Adrenal gland (tissue), 19 donors: ENCODE data around the gene CCL2. TPM values are rescaled to one million over a fixed set of nuclear protein-coding genes. Genes with fewer than 3 reads are reported as not detected.

Experiments
- DNase-seq, 7 donors: peaks; one replicate each; pipeline ENCODE4 v3.0.0-alpha.2; 2019 to 2020
- H3K27ac ChIP-seq, 5 donors: fragments of 200-600 bp; sonication (generic) in 4 of 5; 1 replicate in 3 of 5; 2 replicates in 2 of 5; pipeline versions ENCODE4 v1.5.1 to v1.8.0; 2016 to 2020; ENCODE audit warnings: mild to moderate bottlenecking in 1 of 5
- H3K27me3 ChIP-seq: fragments of 200-600 bp; 2 replicates; pipeline ENCODE4 v1.8.0; 2021
- H3K36me3 ChIP-seq, 2 donors: fragments of 200-600 bp; replicated peaks in 1 of 2; 1 replicate in 1 of 2; 2 replicates in 1 of 2; pipeline versions ENCODE4 v1.5.1 to v1.8.0; 2018 to 2022
- H3K4me1 ChIP-seq, 2 donors: fragments of 200-600 bp; replicated peaks in 1 of 2; 1 replicate in 1 of 2; 2 replicates in 1 of 2; pipeline versions ENCODE4 v1.5.1 to v1.8.0; 2018 to 2021
- H3K4me3 ChIP-seq, 4 donors: fragments of 200-600 bp; sonication (generic) in 3 of 4; one replicate each; pipeline ENCODE4 v1.5.1; 2016 to 2018
- H3K9me3 ChIP-seq, 3 donors: fragments of 200-600 bp; sonication (generic) in 1 of 3; replicated peaks in 1 of 3; 1 replicate in 2 of 3; 2 replicates in 1 of 3; pipeline versions ENCODE4 v1.5.1 to v1.8.0; 2016 to 2021
- CTCF ChIP-seq, 6 experiments: fragments of 450-650 bp in 4 of 6; fragments of 200-600 bp in 2 of 6; sonication (generic) in 1 of 6; IDR thresholded peaks; 1 replicate in 5 of 6; 2 replicates in 1 of 6; pipeline versions ENCODE4 v1.5.1 to v1.8.0; 2016 to 2021; ENCODE audit warnings: antibody characterized with exemption in 6 of 6, mild to moderate bottlenecking in 2 of 6, moderate library complexity in 1 of 6
- POLR2A ChIP-seq, 2 donors: fragments of 450-650 bp; IDR thresholded peaks; one replicate each; pipeline ENCODE4 v1.6.1; 2017; ENCODE audit warnings: antibody characterized with exemption in 2 of 2, mild to moderate bottlenecking in 2 of 2, moderate library complexity in 1 of 2
- WGBS, 4 donors: extraction: QIAGEN DNeasy Blood & Tissue Kit in 2 of 4; methylation state at CpG; one replicate each; pipeline versions ENCODE4 v1.1.5 to v1.1.7; 2013 to 2017; 5-methylcytosine and 5-hydroxymethylcytosine counted together
- intact Hi-C, 2 donors: fragments of 100-400 bp; cut with DNase I; formaldehyde crosslinking; loops; one replicate each; pipeline versions ENCODE4 v1.14.1 to v1.15.0; 2022 to 2023
- long read RNA-seq, 10 donors: library from polyadenylated mRNA in 3 of 10; unstranded in 2 of 10; stranded (forward) in 1 of 10; transcript quantifications; one replicate each; pipeline ENCODE4 v2.0.0 and lab custom pipeline, GENCODE V29; 2021 to 2026
- polyA plus RNA-seq, 3 donors: library from polyadenylated mRNA; stranded (reverse); fragments of 200-250 nt in 2 of 3; fragments of 350-450 nt in 1 of 3; fragmentation: Illumina TruSeq in 1 of 3; extraction: RNeasy Lipid Tissue Mini Kit (QIAGEN cat#74804) in 1 of 3; gene quantifications; one replicate each; pipeline ENCODE4 v1.2.3, GENCODE V29; 2013 to 2014
- total RNA-seq, 9 donors: library from RNA; depleted of rRNA in 4 of 9; stranded (reverse); fragments of >200 nt in 4 of 9; fragments of 120-200 nt in 1 of 9; fragmentation: NEBNext Ultra II Directional in 1 of 9; extraction: Animal tissue kit (Norgen Biotek cat#: 25700) in 1 of 9; gene quantifications; one replicate each; pipeline versions ENCODE4 v1.1.0 to v1.2.4, GENCODE V29; 2013 to 2023
- donor health status: healthy with polysubstance abuse.
- donor health status: Bipolar disorder and iron deficiency.
- donor health status: DM: yes; HTN: yes; CAD: no.
- donor health status: DM: no; HTN: no; CAD: no.
- donor health status: DM: no; HTN: no; CAD: no.
- donor health status: DM: yes; HTN: yes; CAD: no.

CCL2 gene
- total RNA-seq (100 to 1,000 TPM in 3 of 9 donors, 10 to 100 TPM in 5, 1 to 10 TPM in 1; 7.7 to 241 (median 56.6) TPM), polyA plus RNA-seq (100 to 1,000 TPM in 2 of 3 donors, 10 to 100 TPM in 1; 64.3 to 330 (median 121) TPM)
- long read RNA-seq, donor 1, partial matches to known transcripts, result 0 of 1 reads
- long read RNA-seq, donor 1, other reads (novel, unspliced or antisense), result 0 of 1 reads
- long read RNA-seq, donor 2, partial matches to known transcripts, result 0 of 4 reads
- long read RNA-seq, donor 2, other reads (novel, unspliced or antisense), result 0 of 4 reads
- long read RNA-seq, donor 3, partial matches to known transcripts, result 0 of 4 reads
- long read RNA-seq, donor 3, other reads (novel, unspliced or antisense), result 0 of 4 reads
- long read RNA-seq, donor 4, transcript CCL2-201 (3 exons, 741 nt), result major isoform, 105 of 114 reads
- long read RNA-seq, donor 4, transcript CCL2-203 (1 exons, 996 nt), result minor isoform, 6 of 114 reads
- long read RNA-seq, donor 4, partial matches to known transcripts, result 1 of 114 reads
- long read RNA-seq, donor 4, other reads (novel, unspliced or antisense), result 0 of 114 reads
- long read RNA-seq, donor 5, transcript CCL2-201 (3 exons, 741 nt), result major isoform, 41 of 47 reads
- long read RNA-seq, donor 5, partial matches to known transcripts, result 1 of 47 reads
- long read RNA-seq, donor 5, other reads (novel, unspliced or antisense), result 0 of 47 reads
- long read RNA-seq, donor 6, transcript CCL2-201 (3 exons, 741 nt), result major isoform, 55 of 59 reads
- long read RNA-seq, donor 6, partial matches to known transcripts, result 0 of 59 reads
- long read RNA-seq, donor 6, other reads (novel, unspliced or antisense), result 0 of 59 reads
- long read RNA-seq, donor 7, partial matches to known transcripts, result 0 of 2 reads
- long read RNA-seq, donor 7, other reads (novel, unspliced or antisense), result 0 of 2 reads
- long read RNA-seq, donor 8, partial matches to known transcripts, result 0 of 3 reads
- long read RNA-seq, donor 8, other reads (novel, unspliced or antisense), result 0 of 3 reads
- long read RNA-seq, donor 9, partial matches to known transcripts, result 0 of 7 reads
- long read RNA-seq, donor 9, other reads (novel, unspliced or antisense), result 0 of 7 reads
- long read RNA-seq, donor 10, partial matches to known transcripts, result 0 of 1 reads
- long read RNA-seq, donor 10, other reads (novel, unspliced or antisense), result 0 of 1 reads

DNA sequence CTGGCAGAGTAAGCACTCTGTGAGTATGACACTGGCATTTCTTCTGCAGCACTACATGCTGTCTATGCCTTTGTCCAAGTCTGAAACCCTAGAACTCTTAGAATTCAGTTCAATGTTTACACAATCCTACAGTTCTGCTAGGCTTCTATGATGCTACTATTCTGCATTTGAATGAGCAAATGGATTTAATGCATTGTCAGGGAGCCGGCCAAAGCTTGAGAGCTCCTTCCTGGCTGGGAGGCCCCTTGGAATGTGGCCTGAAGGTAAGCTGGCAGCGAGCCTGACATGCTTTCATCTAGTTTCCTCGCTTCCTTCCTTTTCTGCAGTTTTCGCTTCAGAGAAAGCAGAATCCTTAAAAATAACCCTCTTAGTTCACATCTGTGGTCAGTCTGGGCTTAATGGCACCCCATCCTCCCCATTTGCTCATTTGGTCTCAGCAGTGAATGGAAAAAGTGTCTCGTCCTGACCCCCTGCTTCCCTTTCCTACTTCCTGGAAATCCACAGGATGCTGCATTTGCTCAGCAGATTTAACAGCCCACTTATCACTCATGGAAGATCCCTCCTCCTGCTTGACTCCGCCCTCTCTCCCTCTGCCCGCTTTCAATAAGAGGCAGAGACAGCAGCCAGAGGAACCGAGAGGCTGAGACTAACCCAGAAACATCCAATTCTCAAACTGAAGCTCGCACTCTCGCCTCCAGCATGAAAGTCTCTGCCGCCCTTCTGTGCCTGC is at the start of gene CCL2:
Gene CCL2, plus strand, starts transcription at position 635 of the 730 bp plus-strand sequence. Its CDS starts 65 bp downstream, at position 700.
- no peaks in the 10 kb centered on the region for H3K9me3 ChIP-seq
- WGBS, 4 donors, result 2 to 5% (median 5%) methylated on average over 11 of the region's 11 CpGs
- intact Hi-C loops, result loop anchor here in 1 of 2 donors (5.0 kb wide), 1 partner anchor 62 kb away; the partner anchor contains the start of gene CCL8
- H3K27me3 ChIP-seq, result no peaks in the 10 kb centered on the region
- peak within 1 kb of the TSS in 2 of 4 donors; percentile 20 to 49 for H3K4me3 ChIP-seq
- peaks cover 55 to 62% of the 10 kb centered on the region in 2 donors for H3K4me1 ChIP-seq
- no peak for TF ChIP-seq CTCF (IDR thresholded peaks at IDR 0.05)
- peak; percentile 23 to 51 for TF ChIP-seq POLR2A (IDR thresholded peaks at IDR 0.05)
- peak within 1 kb of the TSS in 4 of 5 donors; percentile 34 to 84 (median 66) for H3K27ac ChIP-seq
- no peaks in the 10 kb centered on the region for H3K36me3 ChIP-seq
- peak in 6 of 7 donors; percentile 64 to 91 (median 76) for DNase-seq

DNA sequence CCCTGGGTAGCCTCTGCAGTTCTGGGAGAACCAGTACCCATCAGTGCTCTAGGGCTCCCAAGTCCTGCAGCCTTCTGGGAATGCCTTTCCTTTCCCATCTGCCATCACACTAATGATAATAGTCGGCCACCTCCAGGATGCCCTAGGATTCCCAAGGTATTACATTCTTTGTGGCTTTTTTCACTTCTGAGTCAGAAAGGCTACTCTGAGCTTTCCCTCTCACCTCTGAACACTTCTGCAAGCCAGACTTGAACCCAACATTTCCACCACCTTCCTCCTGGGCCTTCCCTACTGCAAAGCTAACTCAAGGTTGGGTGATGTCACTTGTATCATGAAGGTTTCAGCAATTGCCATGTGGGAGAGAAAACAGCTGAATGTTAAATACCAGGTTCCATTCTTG is 49.7 kb upstream of the CCL2 start:
- WGBS, 4 donors, result 72 to 100% (median 78%) methylated on average over 1 of the region's 1 CpG
- intact Hi-C loops, result no loop called here
- TF ChIP-seq POLR2A (IDR thresholded peaks at IDR 0.05), result no peak
- no peak for TF ChIP-seq CTCF (IDR thresholded peaks at IDR 0.05)
- H3K9me3 ChIP-seq, result no peaks in the 10 kb centered on the region
- no peak overlapping the region for H3K4me3 ChIP-seq
- H3K4me1 ChIP-seq, result no peaks in the 10 kb centered on the region
- H3K27ac ChIP-seq, result no peak overlapping the region
- H3K36me3 ChIP-seq, result no peaks in the 10 kb centered on the region
- H3K27me3 ChIP-seq, result no peaks in the 10 kb centered on the region
- no peak for DNase-seq

DNA sequence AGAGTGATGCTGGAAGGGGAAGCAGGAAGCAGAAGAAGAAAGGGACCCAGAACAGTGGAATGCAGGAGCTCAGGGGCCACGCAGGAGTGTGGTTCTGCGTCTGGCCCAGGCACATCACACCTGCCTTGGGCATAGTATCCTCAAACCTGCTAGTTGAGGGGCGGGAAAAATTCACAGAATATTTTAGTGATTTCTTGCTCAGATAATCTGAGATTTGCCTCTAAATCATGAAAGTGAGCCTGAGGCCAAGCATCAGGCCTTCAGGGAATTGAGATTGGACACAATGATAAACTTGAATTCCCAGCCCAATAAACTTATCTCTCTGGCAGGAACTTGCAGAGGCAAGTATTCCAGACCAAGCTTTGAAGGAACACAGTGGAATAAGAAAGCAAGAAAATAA is 48.5 kb upstream of the CCL2 start:
- H3K4me1 ChIP-seq, result no peaks in the 10 kb centered on the region
- 61 to 81% (median 77%) methylated on average over 3 of the region's 3 CpGs for WGBS, 4 donors
- TF ChIP-seq CTCF (IDR thresholded peaks at IDR 0.05), result no peak
- no peak for TF ChIP-seq POLR2A (IDR thresholded peaks at IDR 0.05)
- intact Hi-C loops, result no loop called here
- no peaks in the 10 kb centered on the region for H3K27me3 ChIP-seq
- no peaks in the 10 kb centered on the region for H3K36me3 ChIP-seq
- no peak overlapping the region for H3K27ac ChIP-seq
- H3K4me3 ChIP-seq, result no peak overlapping the region
- no peaks in the 10 kb centered on the region for H3K9me3 ChIP-seq
- DNase-seq, result no peak
